ENCODE data around the gene PLD2. TPM values are rescaled to one million over a fixed set of nuclear protein-coding genes. Genes with fewer than 3 reads are reported as not detected.
"Not testable (repeated sequence)": the region's sequence is repeated elsewhere in the genome, so short reads cannot be mapped to it uniquely, and the experiment has no call there.

The PLD2 gene
- total RNA-seq, 1 experiment from 2014 or later, result 7.6 TPM

GRCh38 chr17:4846635-4847390, 39.9 kb downstream of the PLD2 start:
- Histone ChIP-seq H3K9me3 (replicated peaks) (no peaks in the 10 kb centered on the region), H3K4me3 (no peak overlapping the region), H3K27me3 (replicated peaks) (no peaks in the 10 kb centered on the region), H3K4me1 (replicated peaks) (peaks cover 5% of the 10 kb centered on the region; the same call in 1 of the 2 replicates), H3K36me3 (no peaks in the 10 kb centered on the region), H3K27ac (no peak overlapping the region)
- DNase-seq (ENCODE audit: low read depth in 1 of 2, low spot score in 2 of 2), result no peak

GRCh38 chr17:4849011-4849536, 42.1 kb downstream of the PLD2 start:
- DNase-seq (ENCODE audit: low read depth in 1 of 2, low spot score in 2 of 2), result no peak
- Histone ChIP-seq H3K4me1 (replicated peaks) (peaks cover 5% of the 10 kb centered on the region; the same call in 1 of the 2 replicates), H3K27me3 (replicated peaks) (no peaks in the 10 kb centered on the region), H3K27ac (no peak overlapping the region), H3K4me3 (no peak overlapping the region), H3K9me3 (replicated peaks) (no peaks in the 10 kb centered on the region), H3K36me3 (no peaks in the 10 kb centered on the region)

- Histone ChIP-seq H3K4me1 (replicated peaks) (peaks cover 5% of the 10 kb centered on the region; the same call in 1 of the 2 replicates), H3K4me3 (no peak overlapping the region), H3K36me3 (no peaks in the 10 kb centered on the region), H3K27ac (no peak overlapping the region), H3K27me3 (replicated peaks) (no peaks in the 10 kb centered on the region), H3K9me3 (replicated peaks) (no peaks in the 10 kb centered on the region)
- no peak for DNase-seq (ENCODE audit: low read depth in 1 of 2, low spot score in 2 of 2)
These were observed 43.3 kb downstream of the PLD2 start for GRCh38 chr17:4850246-4850645.

- H3K36me3 ChIP-seq, result no peaks in the 10 kb centered on the region
These were observed 44.1 kb downstream of the PLD2 start for GRCh38 chr17:4851084-4851483.

GRCh38 chr17:4852567-4853207, 45.7 kb downstream of the PLD2 start:
- no peak overlapping the region for H3K27ac ChIP-seq
- H3K9me3 ChIP-seq (replicated peaks), result no peaks in the 10 kb centered on the region
- DNase-seq (ENCODE audit: low read depth in 1 of 2, low spot score in 2 of 2), result no peak

More at GRCh38 chr17:4851084-4851483, 44.1 kb downstream of the PLD2 start:
- Histone ChIP-seq H3K27me3 (replicated peaks) (no peaks in the 10 kb centered on the region), H3K4me1 (replicated peaks) (peaks cover 5% of the 10 kb centered on the region; the same call in 1 of the 2 replicates), H3K4me3 (no peak overlapping the region), H3K9me3 (replicated peaks) (no peaks in the 10 kb centered on the region), H3K27ac (no peak overlapping the region)
- no peak for DNase-seq (ENCODE audit: low read depth in 1 of 2, low spot score in 2 of 2)

GRCh38 chr17:4853208-4853671, 46.3 kb downstream of the PLD2 start:
- no peak for DNase-seq (ENCODE audit: low read depth in 1 of 2, low spot score in 2 of 2)
- no peaks in the 10 kb centered on the region for H3K27me3 ChIP-seq (replicated peaks)
- H3K4me3 ChIP-seq, result no peak overlapping the region
- peaks cover 14% of the 10 kb centered on the region for H3K4me1 ChIP-seq (replicated peaks)
- H3K36me3 ChIP-seq, result peaks cover 4% of the 10 kb centered on the region; the same call in 1 of the 2 replicates
- no peaks in the 10 kb centered on the region for H3K9me3 ChIP-seq (replicated peaks)
- no peak overlapping the region for H3K27ac ChIP-seq

More at GRCh38 chr17:4852567-4853207, 45.7 kb downstream of the PLD2 start:
- Histone ChIP-seq H3K4me3 (no peak overlapping the region), H3K4me1 (replicated peaks) (peaks cover 8% of the 10 kb centered on the region), H3K27me3 (replicated peaks) (no peaks in the 10 kb centered on the region), H3K36me3 (peaks cover 4% of the 10 kb centered on the region; the same call in 1 of the 2 replicates)

- Histone ChIP-seq H3K27me3 (replicated peaks) (no peaks in the 10 kb centered on the region), H3K4me3 (no peak overlapping the region), H3K4me1 (replicated peaks) (peaks cover 23% of the 10 kb centered on the region), H3K9me3 (replicated peaks) (no peaks in the 10 kb centered on the region), H3K27ac (no peak overlapping the region), H3K36me3 (peaks cover 7% of the 10 kb centered on the region)
- no peak for DNase-seq (ENCODE audit: low read depth in 1 of 2, low spot score in 2 of 2)
These were observed 47.2 kb downstream of the PLD2 start for GRCh38 chr17:4854111-4854681.

GRCh38 chr17:4856271-4856936, 49.5 kb downstream of the PLD2 start:
- H3K9me3 ChIP-seq (replicated peaks), result no peaks in the 10 kb centered on the region
- no peaks in the 10 kb centered on the region for H3K27me3 ChIP-seq (replicated peaks)
- peaks cover 9% of the 10 kb centered on the region for H3K36me3 ChIP-seq
- peaks cover 22% of the 10 kb centered on the region for H3K4me1 ChIP-seq (replicated peaks)
- H3K4me3 ChIP-seq, result no peak overlapping the region
- DNase-seq (ENCODE audit: low read depth in 1 of 2, low spot score in 2 of 2), result no peak
- no peak overlapping the region for H3K27ac ChIP-seq

GRCh38 chr17:4856937-4857314, 50.0 kb downstream of the PLD2 start:
- Histone ChIP-seq H3K36me3 (peaks cover 9% of the 10 kb centered on the region), H3K27me3 (replicated peaks) (no peaks in the 10 kb centered on the region), H3K4me3 (no peak overlapping the region), H3K4me1 (replicated peaks) (peaks cover 19% of the 10 kb centered on the region), H3K27ac (no peak overlapping the region), H3K9me3 (replicated peaks) (no peaks in the 10 kb centered on the region)
- no peak for DNase-seq (ENCODE audit: low read depth in 1 of 2, low spot score in 2 of 2)

- not testable (repeated sequence) for H3K4me3 ChIP-seq, H3K36me3 ChIP-seq
- H3K4me1 ChIP-seq (replicated peaks), result peaks cover 19% of the 10 kb centered on the region
These were observed 50.4 kb downstream of the PLD2 start for GRCh38 chr17:4857347-4857746.

GRCh38 chr17:4858068-4858881, 51.3 kb downstream of the PLD2 start:
- peaks cover 19% of the 10 kb centered on the region for H3K4me1 ChIP-seq (replicated peaks)
- H3K27ac ChIP-seq, result 0 out of 2 replicates have a peak overlapping the region, but pooled peaks have one; percentile 8
- peaks cover 9% of the 10 kb centered on the region for H3K36me3 ChIP-seq
- peak; percentile 63 to 68 for DNase-seq (ENCODE audit: low read depth in 1 of 2, low spot score in 2 of 2)
- no peak overlapping the region for H3K4me3 ChIP-seq
- H3K9me3 ChIP-seq (replicated peaks), result no peaks in the 10 kb centered on the region
- H3K27me3 ChIP-seq (replicated peaks), result no peaks in the 10 kb centered on the region

More at GRCh38 chr17:4857347-4857746, 50.4 kb downstream of the PLD2 start:
- not testable (repeated sequence) for H3K9me3 ChIP-seq (replicated peaks); H3K27ac ChIP-seq; DNase-seq (ENCODE audit: low read depth in 1 of 2, low spot score in 2 of 2); H3K27me3 ChIP-seq (replicated peaks)

GRCh38 chr17:4858882-4859260, 51.9 kb downstream of the PLD2 start:
- no peak overlapping the region for H3K27ac ChIP-seq
- DNase-seq (ENCODE audit: low read depth in 1 of 2, low spot score in 2 of 2), result no peak

More at GRCh38 chr17:4858882-4859260, 51.9 kb downstream of the PLD2 start:
- no peak overlapping the region for H3K4me3 ChIP-seq
- H3K4me1 ChIP-seq (replicated peaks), result peaks cover 19% of the 10 kb centered on the region
- H3K27me3 ChIP-seq (replicated peaks), result no peaks in the 10 kb centered on the region
- no peaks in the 10 kb centered on the region for H3K9me3 ChIP-seq (replicated peaks)
- peaks cover 9% of the 10 kb centered on the region for H3K36me3 ChIP-seq
